C4-2B (cell line): ENCODE data around the gene BIN1.

Experiments
- CTCF ChIP-seq: fragments of 450-650 bp; conservative IDR thresholded peaks from 2 replicates; pipeline ENCODE4 v1.5.1; 2017; ENCODE audit warnings: mild to moderate bottlenecking
- ZFX ChIP-seq: fragments of 450-650 bp; IDR thresholded peaks from 2 replicates; pipeline ENCODE4 v1.6.1; 2017

DNA sequence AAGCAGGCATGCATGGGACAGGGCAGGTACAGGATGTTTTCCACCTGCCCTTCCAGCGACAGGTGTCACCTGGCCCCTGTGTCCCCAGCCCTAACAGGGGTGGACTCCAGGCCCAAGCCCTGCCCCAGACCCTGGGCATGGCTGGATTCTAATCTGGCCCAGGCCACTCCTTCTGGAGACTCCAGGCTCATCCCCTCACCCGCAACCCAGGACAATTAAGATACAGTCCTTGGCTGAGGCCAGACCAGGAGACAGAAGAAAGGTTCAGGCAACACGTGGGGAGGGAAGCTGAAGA, 9.5 kb downstream of the BIN1 start:
- TF ChIP-seq ZFX: no peak
- TF ChIP-seq CTCF: no peak
